ENCODE data around the gene ACADVL. TPM values are rescaled to one million over a fixed set of nuclear protein-coding genes. Genes with fewer than 3 reads are reported as not detected.
A peak's percentile ranks its signal among the peaks of the same experiment; 100 is the strongest.

ACADVL gene
- total and polyA plus RNA-seq, 2 of the 4 experiments (the other 2 are of a cell fraction) = 139 to 752 TPM

DNA sequence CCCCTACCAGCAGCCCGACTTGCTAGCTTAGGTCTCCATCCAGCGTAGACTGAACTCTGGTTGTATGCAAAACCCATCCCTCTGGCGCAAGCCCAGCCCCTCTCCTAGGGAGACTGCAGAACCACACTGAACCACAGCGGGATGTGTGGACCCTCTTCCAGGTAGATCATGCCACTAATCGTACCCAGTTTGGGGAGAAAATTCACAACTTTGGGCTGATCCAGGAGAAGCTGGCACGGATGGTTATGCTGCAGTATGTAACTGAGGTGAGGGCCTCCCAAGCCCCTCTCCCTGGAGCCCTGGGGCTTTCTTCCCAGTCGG is 3.2 kb downstream of the ACADVL start:
- BruUV-seq (replicated peaks) = no TSS peak
- TF ChIP-seq SMC3 (IDR thresholded peaks at IDR 0.05; ENCODE audit: low read depth, low read length) = no peak
- TF ChIP-seq CTCF (conservative IDR thresholded peaks at IDR 0.05; ENCODE audit: low read depth, low read length) = no peak
- TF ChIP-seq POLR2A (IDR thresholded peaks at IDR 0.05; ENCODE audit: low read depth, low read length) = no peak
- TF ChIP-seq MAFK (IDR thresholded peaks at IDR 0.05; ENCODE audit: low read depth, low read length) = no peak
- TF ChIP-seq RAD21 (IDR thresholded peaks at IDR 0.05; ENCODE audit: low read length) = no peak
- TF ChIP-seq USF2 (IDR thresholded peaks at IDR 0.05; ENCODE audit: low read depth, low read length) = no peak
- no peak for TF ChIP-seq NFE2L2 (IDR thresholded peaks at IDR 0.05; ENCODE audit: low read depth, low read length)
- no peak for TF ChIP-seq RFX5 (IDR thresholded peaks at IDR 0.05; ENCODE audit: low read depth, low read length)
- TF ChIP-seq BHLHE40 (IDR thresholded peaks at IDR 0.05; ENCODE audit: low read depth, low read length) = no peak
- TF ChIP-seq MXI1 (IDR thresholded peaks at IDR 0.05; ENCODE audit: borderline replicate concordance, low read depth, low read length) = no peak
- no peak for TF ChIP-seq FOS (IDR thresholded peaks at IDR 0.05; ENCODE audit: low read depth, low read length)
- no peak for TF ChIP-seq RCOR1 (IDR thresholded peaks at IDR 0.05; ENCODE audit: insufficient replicate concordance, low read length)
- no peak for TF ChIP-seq CHD1 (IDR thresholded peaks at IDR 0.05; ENCODE audit: low read depth, low read length)
- no peak for TF ChIP-seq MAZ (IDR thresholded peaks at IDR 0.05; ENCODE audit: borderline replicate concordance, low read depth, low read length)
- TF ChIP-seq, protein P1, sequence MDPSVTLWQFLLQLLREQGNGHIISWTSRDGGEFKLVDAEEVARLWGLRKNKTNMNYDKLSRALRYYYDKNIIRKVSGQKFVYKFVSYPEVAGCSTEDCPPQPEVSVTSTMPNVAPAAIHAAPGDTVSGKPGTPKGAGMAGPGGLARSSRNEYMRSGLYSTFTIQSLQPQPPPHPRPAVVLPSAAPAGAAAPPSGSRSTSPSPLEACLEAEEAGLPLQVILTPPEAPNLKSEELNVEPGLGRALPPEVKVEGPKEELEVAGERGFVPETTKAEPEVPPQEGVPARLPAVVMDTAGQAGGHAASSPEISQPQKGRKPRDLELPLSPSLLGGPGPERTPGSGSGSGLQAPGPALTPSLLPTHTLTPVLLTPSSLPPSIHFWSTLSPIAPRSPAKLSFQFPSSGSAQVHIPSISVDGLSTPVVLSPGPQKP (IDR thresholded peaks at IDR 0.05; ENCODE audit: borderline replicate concordance, low read depth, low read length) = no peak
- no peak for TF ChIP-seq CEBPB (IDR thresholded peaks at IDR 0.05; ENCODE audit: low read depth, low read length)
- Histone ChIP-seq H3K4me3 (ENCODE audit: insufficient read depth, low read depth, low read length) (no peak overlapping the region), H2BK15ac (ENCODE audit: low read depth, low read length) (no peak overlapping the region), H3K9me3 (ENCODE audit: control insufficient read depth, insufficient read depth, low read length) (no peaks in the 10 kb centered on the region), H2AFZ (replicated peaks; ENCODE audit: low read length, poor library complexity) (peak overlapping the region; percentile 19), H4K20me1 (ENCODE audit: insufficient read depth, low read length) (peaks cover 32% of the 10 kb centered on the region), H3K4ac (ENCODE audit: low read depth, low read length) (no peak overlapping the region), H3K27ac (ENCODE audit: insufficient read depth, low read length) (no peak overlapping the region), H4K91ac (ENCODE audit: insufficient read depth, low read depth, low read length) (no peak overlapping the region), H2AK9ac (replicated peaks; ENCODE audit: low read depth, low read length, poor library complexity) (peak overlapping the region; percentile 52), H3K4me2 (ENCODE audit: low read depth, low read length) (no peak overlapping the region), H3K18ac (ENCODE audit: low read depth, low read length) (no peak overlapping the region), H4K5ac (ENCODE audit: low read depth, low read length) (no peak overlapping the region), H3K23ac (ENCODE audit: low read depth, low read length) (no peak overlapping the region), H3K79me1 (ENCODE audit: low read depth in 1 of 2, low read length in 2 of 2) (peaks cover 8 to 75% of the 10 kb centered on the region in 2 experiments), H3K9me1 (ENCODE audit: insufficient read depth, low read length) (peaks cover 13% of the 10 kb centered on the region; the same call in 1 of the 2 replicates), H4K8ac (ENCODE audit: low read depth in 2 of 2, low read length in 2 of 2) (no peak overlapping the region; a peak in 1 of 4 replicates), H3K27me3 (ENCODE audit: control insufficient read depth, insufficient read depth, low read length) (no peaks in the 10 kb centered on the region), H2BK20ac (ENCODE audit: low read depth, low read length) (no peak overlapping the region), H3K56ac (ENCODE audit: extremely low read depth, insufficient read depth, low read length) (no peak overlapping the region), H2AK5ac (ENCODE audit: low read depth, low read length) (no peak overlapping the region), H3K4me1 (ENCODE audit: control insufficient read depth, insufficient read depth, low read length) (peaks cover 14% of the 10 kb centered on the region), H3K9ac (ENCODE audit: low read depth, low read length) (no peak overlapping the region), H2BK5ac (ENCODE audit: low read depth, low read length, poor library complexity, severe bottlenecking) (no peak overlapping the region), H3K36me3 (ENCODE audit: control insufficient read depth, insufficient read depth, low read length) (peaks cover 67% of the 10 kb centered on the region), H2BK120ac (ENCODE audit: low read depth, low read length) (no peak overlapping the region), H3K14ac (replicated peaks; ENCODE audit: low read depth, low read length) (no peak overlapping the region)
- 72% methylated on average over 3 of the region's 7 CpGs; no CpG with 5 or more reads in 1 of the 2 experiments for whole genome bisulfite sequencing, 2 experiments (ENCODE audit: extremely low coverage in 2 of 2, insufficient read length in 1 of 2)
- intact Hi-C loops (cut with micrococcal nuclease) = no loop called here
- CTCF ChIA-PET = no interaction called here
- POLR2A ChIA-PET (ENCODE audit: unreplicated experiment) = no interaction called here
- dilution Hi-C loops (cut with HindIII; ENCODE audit: low sequenced_read_pairs, unreplicated experiment) = no loop called here
- DNase-seq (no peak), ATAC-seq (ENCODE audit: low read depth) (no peak)
- in situ Hi-C loops (cut with MboI; ENCODE audit: low sequenced_read_pairs) = no loop called here

Measured in IMR-90 (cell line).